GM21515 (cell line): ENCODE data around the gene TNP2.

Experiments
- ATAC-seq: cut with Tn5 transposase; IDR thresholded peaks from one replicate; pipeline ENCODE4 v1.9.1; 2021; ENCODE audit not compliant: unreplicated experiment

TNP2 gene

DNA sequence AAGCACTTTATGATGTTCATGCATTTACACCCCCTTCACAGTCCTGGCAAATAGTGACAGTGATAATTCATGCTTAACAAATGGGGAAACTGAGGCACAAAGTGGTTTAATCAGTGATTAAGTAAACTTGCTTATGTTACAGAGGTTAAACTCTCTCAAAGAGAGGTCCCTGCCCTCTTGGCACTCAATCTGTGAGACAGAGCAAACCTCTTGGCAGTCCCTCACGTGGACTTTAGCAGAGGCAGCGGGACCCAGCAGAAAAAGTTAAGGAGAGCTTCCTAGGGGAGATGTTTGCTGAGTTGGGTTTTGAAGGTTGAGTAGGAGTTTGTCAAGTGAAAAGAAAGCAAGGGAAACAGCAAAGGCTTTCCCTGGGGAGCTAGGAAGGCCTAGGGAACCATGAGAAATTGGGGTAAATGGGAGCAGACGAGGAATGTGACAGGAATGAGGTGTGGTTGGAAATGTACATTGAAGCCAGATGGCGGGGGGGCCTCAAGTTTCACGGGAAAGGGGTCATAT, 23.8 kb downstream of the TNP2 start:
- no peak for ATAC-seq

DNA sequence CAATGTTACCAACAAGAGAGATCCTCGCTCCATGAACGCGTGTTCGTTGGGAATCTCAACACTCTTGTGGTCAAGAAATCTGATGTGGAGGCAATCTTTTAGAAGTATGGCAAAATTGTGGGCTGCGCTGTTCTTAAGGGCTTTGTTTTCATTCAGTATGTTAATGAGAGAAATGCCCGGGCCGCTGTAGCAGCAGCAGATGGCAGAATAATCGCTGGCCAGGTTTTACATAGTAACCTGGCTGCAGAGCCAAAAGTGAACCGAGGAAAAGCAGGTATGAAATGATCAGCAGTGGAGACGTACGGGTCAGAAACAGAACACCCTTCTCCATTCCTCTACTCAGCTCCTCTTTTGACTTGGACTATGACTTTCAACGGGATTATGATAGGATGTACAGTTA, 26.5 kb downstream of the TNP2 start:
- no peak for ATAC-seq

DNA sequence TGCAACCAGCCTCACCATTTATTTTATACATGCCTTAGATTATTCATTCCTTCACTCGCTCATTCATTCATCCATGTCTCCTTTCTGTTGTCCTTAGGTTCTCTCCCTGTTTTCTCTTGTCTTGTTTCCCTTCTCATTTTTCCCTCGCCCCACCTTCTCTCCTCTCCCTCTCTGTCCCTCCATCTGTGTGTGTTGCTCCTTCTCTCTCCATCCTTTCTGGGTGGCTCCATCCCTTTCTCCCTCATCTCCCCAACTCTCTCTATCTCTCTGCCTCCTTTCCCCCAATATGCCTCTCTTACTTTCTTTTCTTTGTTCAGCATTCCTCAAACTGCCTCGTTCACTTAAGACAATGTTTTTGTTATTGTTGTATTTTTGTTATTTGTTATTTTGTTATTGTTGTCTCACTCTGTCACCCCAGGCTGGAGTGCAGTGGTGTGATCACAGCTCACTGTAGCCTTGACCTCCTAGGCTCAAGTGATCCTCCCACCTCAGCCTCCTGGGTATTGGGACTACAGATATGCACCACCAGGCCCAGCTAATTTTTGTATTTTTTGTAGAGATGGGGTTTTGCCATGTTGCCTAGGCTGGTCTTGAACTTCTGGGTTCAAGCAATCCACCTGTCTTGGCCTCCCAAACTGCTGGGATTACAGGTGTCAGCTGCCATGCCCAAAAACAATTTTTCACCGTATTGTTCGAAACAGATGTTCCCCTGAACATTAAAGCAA, 27.5 kb downstream of the TNP2 start:
- ATAC-seq: no peak

DNA sequence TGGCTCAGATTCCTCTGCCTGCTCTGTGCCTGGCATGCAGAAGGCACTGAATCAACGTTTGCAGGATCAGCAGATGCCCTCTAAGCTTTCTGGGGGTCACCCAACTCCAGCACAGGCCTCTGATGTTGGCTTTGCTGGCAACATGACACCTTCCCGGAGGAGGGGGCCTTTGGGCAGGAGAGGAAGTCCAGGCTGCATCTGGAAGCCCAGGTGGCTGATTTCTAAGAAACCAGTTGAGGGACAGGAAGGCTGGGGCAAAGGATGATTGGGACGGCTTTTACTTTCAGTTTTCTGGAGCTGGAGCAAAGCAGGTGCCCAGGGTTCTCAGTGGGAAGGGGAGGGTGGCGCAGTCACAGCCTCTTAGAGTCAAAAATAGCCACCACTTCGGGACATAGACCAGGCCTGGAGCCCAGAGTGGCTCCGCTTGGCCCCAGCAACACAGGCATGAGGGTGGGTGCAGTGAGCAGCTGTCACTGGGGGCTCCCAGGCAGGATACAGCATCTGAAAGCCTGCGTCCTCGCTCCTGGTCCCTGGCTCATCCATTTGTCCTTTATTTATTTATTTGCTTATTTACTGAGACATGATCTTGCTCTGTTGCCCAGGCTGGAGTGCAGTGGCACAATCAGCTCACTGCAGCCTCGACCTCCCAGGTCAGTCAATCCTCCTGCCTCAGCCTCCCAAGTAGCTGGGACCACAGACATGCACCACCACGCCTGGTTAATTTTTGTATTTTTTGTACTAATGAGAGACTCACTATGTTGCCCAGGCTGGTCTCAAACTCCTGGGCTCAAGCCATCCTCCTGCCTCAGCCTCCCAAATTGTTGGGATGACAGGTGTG, 28.3 kb downstream of the TNP2 start:
- no peak for ATAC-seq

DNA sequence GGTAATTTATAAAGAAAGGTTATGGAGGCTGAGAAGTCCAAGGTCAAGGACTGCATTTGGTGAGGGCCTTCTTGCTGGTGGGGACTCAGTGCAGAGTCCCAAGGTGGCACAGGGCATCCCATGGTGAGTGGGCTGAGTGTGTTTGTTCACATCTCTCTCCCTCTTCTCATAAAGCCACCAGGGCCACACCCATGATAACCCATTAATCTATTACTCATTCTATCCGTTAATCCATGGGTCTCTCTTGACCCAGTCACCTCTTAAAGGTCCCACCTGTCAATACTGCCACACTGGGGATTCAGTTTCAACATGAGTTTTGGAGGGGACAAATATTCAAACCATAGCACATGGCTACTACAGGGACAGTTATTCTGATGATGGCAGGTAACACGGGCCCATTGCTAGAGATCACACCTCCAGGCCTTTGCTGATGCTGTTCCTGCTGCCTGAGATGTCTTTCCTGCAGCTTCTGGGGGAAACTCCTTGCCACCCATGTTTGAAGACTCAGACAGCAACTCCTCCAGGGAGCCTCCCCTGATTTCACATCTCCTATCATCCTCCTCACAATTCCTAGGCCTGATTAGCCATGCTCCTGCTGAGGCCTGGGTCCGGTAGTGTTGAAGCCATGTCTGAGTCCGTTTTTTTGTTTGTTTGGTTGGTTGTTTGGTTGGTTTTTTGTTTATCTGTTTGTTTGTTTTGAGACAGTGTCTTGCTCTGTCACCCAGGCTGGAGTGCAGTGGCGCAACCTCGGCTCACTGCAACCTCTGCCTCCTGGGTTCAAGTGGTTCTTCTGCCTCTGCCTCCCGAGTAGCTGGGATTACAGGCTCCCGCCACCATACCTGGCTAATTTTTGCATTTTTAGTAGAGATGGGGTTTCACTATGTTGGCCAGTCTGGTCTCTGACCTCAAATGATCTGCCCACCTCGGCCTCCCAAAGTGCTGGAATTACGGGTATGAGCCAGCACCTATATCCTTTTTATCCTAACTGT, 29.2 kb downstream of the TNP2 start:
- ATAC-seq: no peak

DNA sequence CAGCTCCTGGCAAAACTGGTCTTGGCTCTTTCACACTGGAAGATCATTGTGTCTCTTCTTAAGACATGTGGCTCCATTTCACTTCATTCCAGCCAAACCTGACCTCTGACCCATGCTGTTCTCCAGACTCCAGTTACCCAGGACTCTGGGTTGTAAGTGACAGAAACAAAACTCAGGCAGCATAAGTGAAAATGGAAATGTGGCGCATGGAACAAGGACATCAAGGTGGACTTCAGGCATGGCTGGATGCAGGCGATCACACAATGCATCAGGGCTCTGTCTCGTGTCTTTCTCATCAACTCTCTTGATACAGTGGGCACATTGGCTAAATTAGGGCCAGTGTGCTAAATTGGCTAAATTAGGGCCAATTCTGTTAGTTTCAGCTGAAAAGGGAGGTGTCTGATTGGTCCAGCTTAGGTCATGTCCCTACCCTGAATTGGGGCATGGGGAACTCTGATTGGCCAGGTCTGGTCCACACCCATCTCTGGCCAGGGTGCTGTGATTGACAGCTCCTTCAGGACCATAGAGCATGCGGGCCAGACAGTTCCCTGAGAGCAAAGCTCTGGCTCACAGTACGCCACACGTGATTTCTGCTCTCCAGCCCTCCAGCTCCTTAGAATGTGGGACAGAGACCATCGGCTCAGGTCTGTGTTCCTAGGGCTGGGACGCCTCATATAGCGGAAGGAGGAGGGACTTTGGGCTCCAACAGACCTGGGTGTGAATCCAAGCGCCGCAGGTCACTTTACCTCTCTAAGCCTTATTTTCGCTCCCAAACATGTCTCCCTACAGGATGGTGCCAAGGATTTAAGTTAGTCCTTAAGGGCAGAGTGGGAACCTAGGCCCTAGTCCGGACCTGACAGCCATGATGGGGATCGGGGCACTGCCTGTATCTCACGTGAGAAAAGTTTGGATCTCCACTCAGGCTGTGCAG, 30.6 kb downstream of the TNP2 start:
- no peak for ATAC-seq

DNA sequence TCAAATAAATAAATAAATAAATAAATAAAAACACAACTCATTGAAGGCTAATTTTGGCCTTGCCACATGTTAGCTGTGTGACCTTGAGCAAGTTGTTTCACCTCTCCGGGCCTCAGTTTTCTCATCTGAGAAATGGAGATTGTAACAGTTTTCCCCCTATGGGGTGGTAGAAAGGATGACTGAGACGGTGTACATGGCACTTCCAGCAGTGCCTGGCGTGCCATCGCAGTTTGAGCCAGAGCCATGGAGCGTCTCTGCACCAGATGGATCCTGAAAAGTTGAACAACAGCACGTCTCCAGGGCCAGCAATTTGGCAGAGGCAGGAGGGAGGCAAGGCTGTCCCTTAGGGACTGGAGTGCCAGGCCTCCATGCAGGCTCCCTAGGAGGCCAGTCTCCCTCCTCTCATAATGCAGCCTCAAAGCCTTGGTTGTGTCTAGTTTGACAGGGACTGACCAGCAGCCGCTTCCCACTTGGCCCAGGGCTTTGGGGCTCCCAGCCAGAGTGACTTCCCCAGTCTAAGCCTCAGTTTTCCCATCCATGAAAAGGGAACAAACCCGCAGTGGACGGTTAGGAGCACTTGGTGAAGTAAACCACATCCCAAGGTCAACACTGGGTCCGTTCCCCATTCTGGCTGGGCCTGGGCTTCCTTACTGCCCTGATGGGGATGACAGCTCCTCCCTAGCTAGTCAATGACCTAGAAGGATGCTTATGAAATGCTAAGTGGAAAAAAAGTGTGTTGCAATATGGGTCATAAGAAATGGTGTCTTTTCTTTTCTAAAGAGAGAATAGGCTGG, 32.5 kb downstream of the TNP2 start:
- no peak for ATAC-seq

DNA sequence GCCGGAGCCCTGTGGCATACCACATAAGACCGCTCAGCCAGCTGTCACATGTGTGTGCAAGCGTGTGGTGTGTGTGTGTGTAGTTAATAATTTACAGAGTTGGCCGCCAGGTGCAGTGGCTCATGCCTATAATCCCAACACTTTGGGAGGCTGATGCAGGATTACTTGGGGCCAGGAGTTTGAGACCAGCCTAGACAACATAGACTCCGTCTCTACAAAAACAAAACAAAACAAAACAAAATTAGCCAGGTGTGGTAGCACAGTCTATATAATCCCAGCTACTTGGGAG, 33.5 kb downstream of the TNP2 start:
- ATAC-seq: no peak

DNA sequence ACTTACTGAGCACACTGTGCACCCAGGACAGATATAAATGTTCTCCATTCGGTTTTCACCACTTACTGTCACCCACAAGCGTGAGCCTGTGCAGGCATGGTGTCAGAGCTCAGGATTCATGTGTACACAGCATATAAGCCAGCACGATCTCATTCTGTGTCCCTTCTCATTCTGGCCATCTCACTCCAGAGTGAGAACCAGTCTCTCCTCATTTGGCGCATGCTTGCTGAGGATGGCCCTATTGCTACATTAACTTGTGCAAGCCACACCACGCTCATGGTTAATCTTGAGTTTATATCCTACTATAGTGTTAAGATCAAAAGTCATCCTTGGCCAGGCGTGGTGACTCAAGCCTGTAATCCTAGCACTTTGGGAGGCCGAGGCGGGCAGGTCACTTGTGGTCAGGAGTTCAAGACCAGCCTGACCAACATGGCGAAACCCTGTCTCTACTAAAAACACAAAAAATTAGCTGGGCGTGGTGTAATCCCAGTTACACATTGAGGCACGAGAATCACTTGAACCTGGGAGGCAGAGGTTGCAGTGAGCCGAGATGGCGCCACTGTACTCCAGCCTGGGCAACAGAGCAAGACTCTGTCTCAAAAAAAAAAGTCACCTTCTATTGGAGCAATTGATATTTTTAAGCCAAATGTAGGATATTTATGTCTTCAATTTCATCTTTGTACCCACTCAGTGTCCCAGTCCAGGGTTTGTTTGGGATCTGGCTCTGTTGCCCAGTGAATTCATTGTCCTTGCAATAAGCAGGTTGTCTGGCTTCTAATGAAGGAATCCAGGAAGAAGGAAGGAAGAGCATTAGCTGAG, 34.0 kb downstream of the TNP2 start:
- no peak for ATAC-seq

DNA sequence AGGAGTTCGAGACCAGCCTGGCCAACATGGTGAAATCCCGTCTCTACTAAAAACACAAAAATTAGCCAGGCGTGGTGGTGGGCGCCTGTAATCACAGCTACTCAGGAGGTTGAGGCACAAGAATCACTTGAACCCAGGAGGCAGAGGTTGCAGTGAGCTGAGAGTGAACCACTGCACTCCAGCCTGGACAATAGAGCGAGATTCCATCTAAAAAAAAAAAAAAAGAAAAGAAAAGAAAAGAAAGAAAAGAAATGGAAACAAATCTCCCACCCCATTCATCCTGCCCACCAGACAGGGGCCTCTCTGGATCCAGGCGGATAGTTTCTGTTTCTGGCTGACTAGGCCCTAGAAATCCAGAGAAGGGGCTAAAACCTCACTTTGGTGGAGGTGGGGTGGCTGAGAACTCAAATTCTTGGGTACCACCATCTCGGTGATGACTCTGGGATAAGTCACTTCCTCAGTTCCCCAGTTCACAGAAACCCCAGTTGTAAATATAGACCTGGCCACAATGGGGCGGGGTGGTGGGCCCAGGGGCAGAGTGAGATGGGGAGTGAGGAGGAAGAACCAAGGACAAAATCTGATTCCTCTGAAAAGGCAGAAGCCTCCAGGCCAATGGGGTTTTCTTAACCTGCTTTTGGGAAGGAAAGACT, 35.3 kb downstream of the TNP2 start:
- no peak for ATAC-seq

DNA sequence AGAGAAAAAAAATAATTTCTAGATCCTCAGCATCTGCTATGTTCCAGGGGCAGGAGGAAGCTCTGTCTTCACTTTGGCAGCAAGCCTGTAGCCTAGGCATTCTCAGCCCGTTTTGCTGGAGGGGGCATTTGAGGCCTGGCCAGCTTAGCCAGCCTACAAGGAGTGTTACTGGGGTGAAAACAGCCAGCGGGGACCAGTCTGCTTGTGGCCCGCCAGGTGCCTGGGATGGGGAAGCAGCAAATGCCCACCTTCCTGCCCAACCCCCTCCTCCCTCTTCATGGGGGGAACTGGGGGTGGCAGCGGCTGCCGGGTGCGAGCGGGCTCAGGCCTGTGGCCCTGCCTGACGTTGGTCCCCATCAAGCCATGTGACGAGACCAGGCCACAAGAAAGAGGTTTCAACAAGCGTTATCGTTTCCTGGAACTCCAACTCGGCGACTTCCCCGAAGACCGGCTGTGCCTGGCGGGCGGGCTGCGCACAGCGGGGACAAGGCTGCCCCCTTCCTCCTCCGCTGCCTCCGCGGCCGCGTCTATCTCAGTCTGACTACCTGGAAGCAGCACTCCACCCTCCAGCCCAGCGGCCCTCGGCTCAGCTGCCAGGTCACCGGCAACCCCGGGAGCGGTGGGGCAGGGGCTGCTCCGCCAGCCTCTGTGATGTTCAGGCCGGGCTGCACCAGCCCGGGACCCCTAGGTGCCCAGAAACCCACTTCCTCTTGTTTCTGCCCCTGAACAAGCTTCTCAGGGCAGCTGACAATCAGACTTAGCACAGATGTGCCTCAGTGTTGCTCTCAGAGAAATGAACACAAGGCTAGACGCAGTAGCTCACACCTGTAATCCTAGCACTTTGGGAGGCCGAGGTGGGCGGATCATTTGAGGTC, 36.0 kb downstream of the TNP2 start:
- ATAC-seq: peak; percentile 55

DNA sequence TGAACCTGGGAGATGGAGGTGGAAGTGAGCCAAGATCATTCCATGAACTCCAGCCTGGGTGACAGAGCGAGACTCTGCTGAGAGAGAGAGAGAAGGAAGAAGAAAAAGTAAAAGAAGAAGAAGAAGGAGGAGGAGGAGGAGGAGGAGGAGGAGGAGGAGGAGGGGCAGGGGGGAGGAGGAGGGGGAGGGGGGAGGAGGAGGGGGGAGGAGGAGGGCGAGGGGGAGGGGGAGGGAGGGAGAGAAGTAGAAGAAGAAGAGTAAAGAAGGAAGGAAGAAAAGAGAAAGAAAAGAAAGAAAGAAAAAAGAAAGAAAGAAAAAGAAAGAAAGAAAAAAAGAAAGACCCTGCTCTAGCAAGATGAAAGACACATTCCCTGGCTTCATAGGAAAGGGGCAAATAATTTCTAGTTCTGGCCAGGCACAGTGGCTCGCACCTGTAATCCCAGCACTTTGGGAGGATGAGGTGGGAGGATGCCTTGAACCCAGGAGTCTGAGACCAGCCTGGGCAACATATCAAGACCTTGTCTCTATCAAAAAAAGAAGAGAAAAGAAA, 36.7 kb downstream of the TNP2 start:
- ATAC-seq: no peak

DNA sequence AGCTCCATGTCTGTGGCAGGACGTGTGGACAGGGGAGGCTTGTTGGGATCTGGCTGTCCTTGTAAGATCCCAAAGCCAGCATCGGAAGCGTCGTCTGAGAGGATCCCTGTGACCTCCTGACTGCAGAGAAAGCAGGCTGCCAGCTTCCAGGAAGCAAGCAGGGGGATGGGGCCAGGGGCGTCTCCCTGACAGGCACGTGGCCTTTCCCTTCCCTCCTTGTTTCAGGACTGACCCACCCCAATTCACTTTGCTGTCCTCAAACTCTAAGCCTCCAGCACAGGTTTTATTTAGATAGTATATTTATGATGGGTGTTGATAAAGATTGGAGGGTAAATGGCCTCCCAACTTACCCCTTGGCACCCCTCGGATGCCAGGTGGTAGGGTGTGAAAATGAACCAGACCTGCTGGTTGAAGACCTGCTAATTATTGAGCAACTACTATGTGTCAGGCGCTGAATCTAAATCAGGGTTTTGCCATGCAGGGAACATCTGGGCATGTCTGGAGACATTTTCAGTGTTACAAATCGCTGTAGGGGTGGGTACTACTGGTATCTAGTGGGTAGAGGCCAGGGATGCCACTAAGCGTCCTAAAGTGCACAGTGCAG, 37.7 kb downstream of the TNP2 start:
- ATAC-seq: no peak

DNA sequence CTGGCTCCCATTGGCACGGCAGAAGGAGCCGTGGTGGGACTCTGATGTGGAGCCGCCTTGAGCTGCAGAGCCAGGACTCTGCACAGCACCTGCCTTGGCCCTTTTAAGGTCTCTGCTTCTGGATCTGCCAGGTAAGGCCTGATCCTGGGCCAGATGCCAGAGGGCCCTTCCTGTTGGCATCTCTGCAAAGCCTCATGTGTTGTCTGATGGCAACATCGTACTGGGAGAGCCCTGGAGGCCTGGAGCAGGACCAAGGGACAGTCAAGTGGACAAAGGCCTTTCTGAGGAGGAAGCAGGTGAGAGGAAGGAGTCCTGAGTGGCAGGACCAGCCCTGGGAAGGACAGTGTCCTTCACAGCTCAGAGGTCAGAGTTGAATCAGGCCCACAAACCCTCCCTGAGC, 39.2 kb downstream of the TNP2 start:
- no peak for ATAC-seq

DNA sequence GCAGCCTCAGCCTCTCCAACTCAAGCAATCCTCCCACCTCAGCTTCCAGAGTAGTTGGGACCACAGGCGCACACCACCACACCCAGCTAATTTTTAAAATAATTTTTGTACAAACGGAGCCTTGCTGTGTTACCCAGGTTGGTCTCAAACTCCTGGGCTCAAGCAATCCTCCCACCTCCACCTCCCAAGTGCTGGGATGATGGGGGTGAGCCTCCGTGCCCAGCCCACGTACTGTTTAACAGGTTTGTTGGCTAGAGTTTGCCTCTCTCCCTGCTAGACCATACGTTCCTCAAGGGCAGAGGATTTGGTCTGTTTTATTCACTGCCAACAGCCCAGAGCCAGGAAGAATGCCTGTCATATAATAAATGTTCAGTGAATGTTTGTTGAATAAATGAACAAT, 39.7 kb downstream of the TNP2 start:
- no peak for ATAC-seq
